GM23338 (cell line): ENCODE measurements around the gene CYP24A1.

Experiments
- EZH2 ChIP-seq: fragments of 200-600 bp; sonication (generic); IDR thresholded peaks from one replicate; pipeline ENCODE4 v1.8.0; 2017; ENCODE audit warnings: antibody characterized with exemption, mild to moderate bottlenecking, low read depth; ENCODE audit not compliant: unreplicated experiment
- POLR2AphosphoS5 ChIP-seq: IDR thresholded peaks from 2 replicates; pipeline ENCODE4 v1.6.1; 2016; ENCODE audit warnings: antibody characterized with exemption, low read depth
- STAT1 ChIP-seq: IDR thresholded peaks from one replicate; pipeline ENCODE4 v1.6.1; 2016; ENCODE audit warnings: antibody characterized with exemption; ENCODE audit not compliant: unreplicated experiment
- TF ChIP-seq, protein P1 (sequence below), 2 experiments: fragments of 200-600 bp in 1 of 2; sonication (generic) in 1 of 2; conservative IDR thresholded peaks; 2 replicates each; pipeline versions ENCODE4 v1.5.1 to v1.6.1; 2016 to 2017; ENCODE audit warnings: antibody characterized with exemption in 2 of 2, low read depth in 2 of 2, mild to moderate bottlenecking in 2 of 2, moderate library complexity in 1 of 2

DNA sequence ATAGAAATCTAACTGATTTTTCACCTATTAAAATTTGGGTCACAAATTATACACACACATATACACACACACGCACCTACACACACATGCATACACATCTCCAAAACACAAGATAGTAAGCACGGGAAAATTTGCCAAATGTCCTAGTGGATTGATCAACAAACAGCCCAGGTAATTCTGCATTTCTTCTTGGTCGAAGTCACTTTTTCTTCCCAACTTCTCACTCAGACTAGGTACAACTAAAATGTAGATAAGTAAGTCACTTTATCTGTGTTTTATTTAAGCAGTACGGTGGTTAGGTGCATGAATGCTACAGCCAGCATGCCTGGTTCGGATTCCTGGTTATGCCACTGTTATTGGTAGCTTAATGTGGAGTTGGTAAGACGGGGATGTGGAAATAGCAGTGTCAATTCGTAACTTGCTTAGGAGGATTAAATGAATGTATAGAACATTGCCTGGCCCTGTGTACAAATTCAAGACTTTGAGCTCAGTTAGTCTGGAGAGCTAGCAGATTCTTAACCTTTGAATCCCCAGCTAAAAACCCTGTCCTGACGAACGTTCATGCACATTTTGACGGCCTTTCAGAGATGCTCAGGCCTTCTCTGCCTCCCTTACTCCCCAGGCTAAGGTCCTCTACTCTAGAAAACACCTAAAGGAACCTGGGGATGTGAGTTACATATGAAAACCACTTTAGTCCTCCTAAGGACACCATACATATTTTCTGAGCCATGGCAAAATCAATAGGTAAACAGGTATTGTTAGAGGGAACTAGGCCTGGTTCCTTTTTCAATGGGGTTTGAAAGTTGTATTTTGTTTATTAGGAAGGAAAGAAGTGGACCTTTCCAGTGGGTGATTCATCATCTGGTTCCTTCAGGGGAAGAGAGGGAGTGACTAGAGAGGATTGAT lies 50.9 kb downstream of the CYP24A1 start:
- TF ChIP-seq EZH2 (no peak), STAT1 (no peak), POLR2AphosphoS5 (no peak)
- TF ChIP-seq, protein P1, sequence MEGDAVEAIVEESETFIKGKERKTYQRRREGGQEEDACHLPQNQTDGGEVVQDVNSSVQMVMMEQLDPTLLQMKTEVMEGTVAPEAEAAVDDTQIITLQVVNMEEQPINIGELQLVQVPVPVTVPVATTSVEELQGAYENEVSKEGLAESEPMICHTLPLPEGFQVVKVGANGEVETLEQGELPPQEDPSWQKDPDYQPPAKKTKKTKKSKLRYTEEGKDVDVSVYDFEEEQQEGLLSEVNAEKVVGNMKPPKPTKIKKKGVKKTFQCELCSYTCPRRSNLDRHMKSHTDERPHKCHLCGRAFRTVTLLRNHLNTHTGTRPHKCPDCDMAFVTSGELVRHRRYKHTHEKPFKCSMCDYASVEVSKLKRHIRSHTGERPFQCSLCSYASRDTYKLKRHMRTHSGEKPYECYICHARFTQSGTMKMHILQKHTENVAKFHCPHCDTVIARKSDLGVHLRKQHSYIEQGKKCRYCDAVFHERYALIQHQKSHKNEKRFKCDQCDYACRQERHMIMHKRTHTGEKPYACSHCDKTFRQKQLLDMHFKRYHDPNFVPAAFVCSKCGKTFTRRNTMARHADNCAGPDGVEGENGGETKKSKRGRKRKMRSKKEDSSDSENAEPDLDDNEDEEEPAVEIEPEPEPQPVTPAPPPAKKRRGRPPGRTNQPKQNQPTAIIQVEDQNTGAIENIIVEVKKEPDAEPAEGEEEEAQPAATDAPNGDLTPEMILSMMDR (conservative IDR thresholded peaks at IDR 0.05; ENCODE audit: low read depth in 2 of 2): no peak
